ENCODE data around the gene FOXL3. TPM values are rescaled to one million over a fixed set of nuclear protein-coding genes. Genes with fewer than 3 reads are reported as not detected.

Gene FOXL3
- total RNA-seq, 1 experiment from 2014 or later, result not detected

DNA sequence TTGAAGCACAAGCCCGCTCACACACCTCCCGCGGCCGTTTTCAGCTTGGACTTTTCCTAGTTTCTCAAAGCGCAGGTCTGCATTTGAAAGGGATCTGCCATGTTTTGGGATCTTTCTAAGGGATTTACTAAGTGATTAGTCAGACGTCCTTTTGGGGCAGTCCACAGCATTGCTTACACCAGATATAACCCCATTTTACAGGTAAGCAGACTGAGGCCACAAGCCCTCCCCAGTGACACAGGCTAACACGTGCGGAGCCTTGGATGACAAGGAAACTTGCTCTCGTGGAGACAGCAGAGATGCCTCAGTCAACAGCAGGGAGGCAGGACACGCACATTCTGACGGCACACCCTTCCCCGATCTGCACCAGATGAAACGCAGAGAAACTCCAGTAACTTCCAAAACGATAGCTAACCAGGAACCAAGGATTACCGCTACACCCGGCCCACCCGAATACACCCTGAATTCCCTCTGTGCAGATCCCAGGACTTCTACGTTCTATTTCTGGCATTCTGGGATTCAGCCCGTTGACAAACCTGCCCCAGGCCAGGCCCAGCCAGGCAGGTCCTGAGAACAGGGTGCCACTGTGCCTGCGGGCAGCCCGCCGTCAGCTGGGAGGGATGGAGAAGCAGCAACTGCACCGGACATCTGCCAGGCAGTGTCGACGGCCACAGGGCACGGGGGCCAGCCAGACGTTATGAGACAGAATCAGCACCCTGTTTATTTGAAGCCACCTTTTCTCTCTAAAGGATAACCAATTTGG lies 27.9 kb downstream of the FOXL3 start:
- no peaks in the 10 kb centered on the region for H3K4me1 ChIP-seq (ENCODE audit: insufficient read depth, low read length)
- H4K8ac ChIP-seq (replicated peaks; ENCODE audit: insufficient read length, low read depth, low read length), result no peak overlapping the region
- no peaks in the 10 kb centered on the region for H3K79me1 ChIP-seq (ENCODE audit: insufficient read depth, low read depth, low read length, poor library complexity, severe bottlenecking)
- no peak overlapping the region for H2BK5ac ChIP-seq (ENCODE audit: insufficient read length, low read length)
- Mint-ChIP-seq H3K4me3 (no peak overlapping the region), H3K9me3 (peaks cover 24 to 32% of the 10 kb centered on the region in 2 experiments), H3K4me1 (peaks cover 1 to 4% of the 10 kb centered on the region in 2 experiments; a peak in 3 of 4 replicates), H3K36me3 (ENCODE audit: insufficient read depth in 1 of 3, low read depth in 3 of 3) (peaks cover 0 to 10% (median 2%) of the 10 kb centered on the region in 3 experiments; a peak in 4 of 7 replicates), H3K27me3 (ENCODE audit: low read depth) (peaks cover 50% of the 10 kb centered on the region), H3K27ac (no peak overlapping the region)
- no peak overlapping the region for H3K4me2 ChIP-seq (ENCODE audit: insufficient read depth, insufficient read length, low read length)
- H2BK20ac ChIP-seq (ENCODE audit: low read depth, low read length, poor library complexity, severe bottlenecking), result no peak overlapping the region
- H2BK120ac ChIP-seq (ENCODE audit: low read depth, low read length, poor library complexity, severe bottlenecking), result no peak overlapping the region
- WGBS (ENCODE audit: extremely low coverage, insufficient read length, low lambda C conversion rate), result no CpG with 5 or more reads among the region's 27 CpGs
- H4K5ac ChIP-seq (ENCODE audit: insufficient read length, low read depth, low read length), result no peak overlapping the region
- no peak overlapping the region for H3K9ac ChIP-seq (ENCODE audit: extremely low read depth, insufficient read length, low read length)
- H3K27me3 ChIP-seq (ENCODE audit: insufficient read depth, low read length), result no peaks in the 10 kb centered on the region
- H3K56ac ChIP-seq (ENCODE audit: insufficient read length, low read depth, low read length), result no peak overlapping the region
- H3K79me2 ChIP-seq (ENCODE audit: insufficient read depth, low read length), result no peaks in the 10 kb centered on the region
- no peaks in the 10 kb centered on the region for H4K20me1 ChIP-seq (ENCODE audit: control insufficient read depth, insufficient read depth, insufficient read length)
- H2AK5ac ChIP-seq (ENCODE audit: insufficient read length, low read length), result no peak overlapping the region
- H3K23me2 ChIP-seq (ENCODE audit: insufficient read length, low read depth, low read length, poor library complexity, severe bottlenecking), result no peaks in the 10 kb centered on the region
- no peak overlapping the region for H2BK12ac ChIP-seq (ENCODE audit: insufficient read length, low read depth, low read length)
- H3K14ac ChIP-seq (ENCODE audit: insufficient read depth, low read length), result no peak overlapping the region; the same call in 1 of the 2 replicates
- no peak overlapping the region for H4K91ac ChIP-seq (ENCODE audit: insufficient read length, low read depth, low read length)
- H3K9me3 ChIP-seq (ENCODE audit: control insufficient read depth, low read depth, low read length), result peaks cover 6% of the 10 kb centered on the region
- H3K18ac ChIP-seq (ENCODE audit: insufficient read length, low read depth, low read length), result no peak overlapping the region
- no peak overlapping the region for H3K23ac ChIP-seq (ENCODE audit: insufficient read length, low read depth, low read length)
- H2AFZ ChIP-seq (ENCODE audit: low read length), result no peak overlapping the region
- no peak overlapping the region for H3K4ac ChIP-seq (ENCODE audit: low read depth, low read length)
- no peak overlapping the region for H3K27ac ChIP-seq (ENCODE audit: insufficient read length, low read depth, low read length)
- H3T11ph ChIP-seq (ENCODE audit: low read length), result no peak overlapping the region
- TF ChIP-seq, protein P1, sequence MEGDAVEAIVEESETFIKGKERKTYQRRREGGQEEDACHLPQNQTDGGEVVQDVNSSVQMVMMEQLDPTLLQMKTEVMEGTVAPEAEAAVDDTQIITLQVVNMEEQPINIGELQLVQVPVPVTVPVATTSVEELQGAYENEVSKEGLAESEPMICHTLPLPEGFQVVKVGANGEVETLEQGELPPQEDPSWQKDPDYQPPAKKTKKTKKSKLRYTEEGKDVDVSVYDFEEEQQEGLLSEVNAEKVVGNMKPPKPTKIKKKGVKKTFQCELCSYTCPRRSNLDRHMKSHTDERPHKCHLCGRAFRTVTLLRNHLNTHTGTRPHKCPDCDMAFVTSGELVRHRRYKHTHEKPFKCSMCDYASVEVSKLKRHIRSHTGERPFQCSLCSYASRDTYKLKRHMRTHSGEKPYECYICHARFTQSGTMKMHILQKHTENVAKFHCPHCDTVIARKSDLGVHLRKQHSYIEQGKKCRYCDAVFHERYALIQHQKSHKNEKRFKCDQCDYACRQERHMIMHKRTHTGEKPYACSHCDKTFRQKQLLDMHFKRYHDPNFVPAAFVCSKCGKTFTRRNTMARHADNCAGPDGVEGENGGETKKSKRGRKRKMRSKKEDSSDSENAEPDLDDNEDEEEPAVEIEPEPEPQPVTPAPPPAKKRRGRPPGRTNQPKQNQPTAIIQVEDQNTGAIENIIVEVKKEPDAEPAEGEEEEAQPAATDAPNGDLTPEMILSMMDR (conservative IDR thresholded peaks at IDR 0.05), result no peak
- H2BK15ac ChIP-seq (ENCODE audit: low read depth, low read length), result no peak overlapping the region
- DNase-seq, result no peak
